Measurements from ENCODE around the gene KCNJ9. TPM values are rescaled to one million over a fixed set of nuclear protein-coding genes. Genes with fewer than 3 reads are reported as not detected.
A peak's percentile ranks its signal among the peaks of the same experiment; 100 is the strongest.

The KCNJ9 gene
- total RNA-seq, 1 experiment from 2014 or later: 0.09 TPM

DNA sequence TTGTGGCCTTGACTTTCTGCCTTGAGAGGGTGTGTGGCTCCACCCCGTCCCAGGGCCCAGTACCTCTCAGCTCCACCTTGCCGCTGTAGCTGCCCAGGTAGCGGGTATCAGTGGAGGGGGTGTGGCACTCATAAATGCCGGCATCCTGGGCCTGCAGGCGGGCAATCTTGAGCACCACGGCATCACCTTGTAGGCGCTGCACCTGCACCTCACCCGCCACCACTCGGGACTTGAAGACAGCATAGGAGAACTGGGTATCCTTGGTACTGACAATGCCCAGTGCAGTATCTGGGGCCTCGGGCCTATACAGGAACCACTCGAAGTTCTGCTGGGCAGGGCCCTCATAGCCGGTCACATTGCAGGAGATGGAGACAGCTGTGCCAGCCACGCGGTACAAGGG lies 13.5 kb downstream of the KCNJ9 start:
- Mint-ChIP-seq H3K4me1 (peaks cover 51% of the 10 kb centered on the region), H3K4me3 (no peak overlapping the region), H3K27ac (no peak overlapping the region; the same call in 1 of the 2 replicates), H3K9me3 (no peaks in the 10 kb centered on the region), H3K27me3 (ENCODE audit: low read depth) (peaks cover 5% of the 10 kb centered on the region; the same call in 1 of the 2 replicates), H3K36me3 (peaks cover 22% of the 10 kb centered on the region)
- ATAC-seq: no peak
- DNase-seq (ENCODE audit: low spot score): no peak
- TF ChIP-seq CBFB (CRISPR knock-in tag; IDR thresholded peaks at IDR 0.05; ENCODE audit: low read depth): no peak
- ChIA-PET CTCF (interaction anchor here (1.7 to 6.5 kb wide), 7 partner anchors 9 to 125 kb away, joined by 7 to 170 read pairs (median 17); partner anchors contain the start of gene KCNJ9), POLR2A (interaction anchor here (1.5 kb wide), 1 partner anchor 9 kb away, joined by 5 read pairs; no protein-coding TSS in a partner anchor)

DNA sequence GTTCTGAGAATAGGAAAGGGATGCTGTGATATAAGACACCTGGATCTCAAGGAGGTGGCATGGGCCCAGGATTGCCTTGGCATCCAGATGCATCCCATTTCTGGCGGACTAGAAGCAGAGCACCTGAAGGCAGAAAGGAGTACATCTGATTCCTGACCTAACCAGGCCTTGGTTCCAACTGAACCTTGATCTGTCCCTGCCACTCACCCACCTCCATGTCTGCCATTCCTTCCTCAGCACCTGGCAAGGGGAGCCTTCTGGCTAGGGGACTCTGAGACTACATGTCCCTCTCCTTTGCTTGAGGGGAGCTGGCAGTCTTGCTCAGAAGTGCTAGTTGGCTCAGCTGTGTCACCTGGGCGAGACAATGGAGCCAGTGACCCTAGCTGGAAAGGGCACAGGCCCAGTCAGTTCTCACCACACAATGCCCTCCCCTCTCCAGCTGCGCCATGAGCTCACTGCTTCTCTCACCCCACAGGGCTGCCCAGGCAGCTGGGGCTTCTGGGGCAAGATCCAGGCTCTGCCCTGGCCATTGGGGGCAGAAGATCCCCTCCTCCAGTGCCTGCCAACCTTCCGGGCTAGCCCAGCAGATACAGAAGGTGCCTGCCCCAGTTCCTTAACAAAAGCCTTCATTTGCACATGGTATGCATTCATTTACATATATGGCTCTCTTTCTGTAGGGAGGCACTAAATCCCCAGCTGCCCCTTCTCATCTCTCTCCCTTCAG lies 14.2 kb downstream of the KCNJ9 start:
- CTCF ChIA-PET: interaction anchor here (0.7 to 6.5 kb wide), 19 partner anchors 10 to 321 kb away, joined by 3 to 170 read pairs (median 7); partner anchors contain the start of genes ATP1A2 and KCNJ9
- peaks cover 51% of the 10 kb centered on the region for H3K4me1 Mint-ChIP-seq
- ATAC-seq: peak; percentile 60
- TF ChIP-seq ZNF232 (CRISPR knock-in tag; IDR thresholded peaks at IDR 0.05): no peak
- no peak for TF ChIP-seq EMX1 (CRISPR knock-in tag; IDR thresholded peaks at IDR 0.05)
- no peak for TF ChIP-seq RELA (CRISPR knock-in tag; IDR thresholded peaks at IDR 0.05; ENCODE audit: borderline replicate concordance)
- TF ChIP-seq ESRRA (CRISPR knock-in tag; IDR thresholded peaks at IDR 0.05; ENCODE audit: borderline replicate concordance): no peak
- peak; percentile 50; the same call in 1 of the 2 replicates for TF ChIP-seq SP1 (CRISPR knock-in tag; conservative IDR thresholded peaks at IDR 0.05)
- 0 out of 2 replicates have a peak, but pooled peaks have one; percentile 34 for TF ChIP-seq ZBTB21 (CRISPR knock-in tag; IDR thresholded peaks at IDR 0.05; ENCODE audit: borderline replicate concordance)
- no peak for TF ChIP-seq JUN (CRISPR knock-in tag; IDR thresholded peaks at IDR 0.05)
- TF ChIP-seq FOXP1 (CRISPR knock-in tag; IDR thresholded peaks at IDR 0.05; ENCODE audit: borderline replicate concordance): no peak
- TF ChIP-seq, protein P1, sequence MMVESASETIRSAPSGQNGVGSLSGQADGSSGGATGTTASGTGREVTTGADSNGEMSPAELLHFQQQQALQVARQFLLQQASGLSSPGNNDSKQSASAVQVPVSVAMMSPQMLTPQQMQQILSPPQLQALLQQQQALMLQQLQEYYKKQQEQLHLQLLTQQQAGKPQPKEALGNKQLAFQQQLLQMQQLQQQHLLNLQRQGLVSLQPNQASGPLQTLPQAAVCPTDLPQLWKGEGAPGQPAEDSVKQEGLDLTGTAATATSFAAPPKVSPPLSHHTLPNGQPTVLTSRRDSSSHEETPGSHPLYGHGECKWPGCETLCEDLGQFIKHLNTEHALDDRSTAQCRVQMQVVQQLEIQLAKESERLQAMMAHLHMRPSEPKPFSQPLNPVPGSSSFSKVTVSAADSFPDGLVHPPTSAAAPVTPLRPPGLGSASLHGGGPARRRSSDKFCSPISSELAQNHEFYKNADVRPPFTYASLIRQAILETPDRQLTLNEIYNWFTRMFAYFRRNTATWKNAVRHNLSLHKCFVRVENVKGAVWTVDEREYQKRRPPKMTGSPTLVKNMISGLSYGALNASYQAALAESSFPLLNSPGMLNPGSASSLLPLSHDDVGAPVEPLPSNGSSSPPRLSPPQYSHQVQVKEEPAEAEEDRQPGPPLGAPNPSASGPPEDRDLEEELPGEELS (CRISPR knock-in tag; IDR thresholded peaks at IDR 0.05): no peak
- peaks cover 22% of the 10 kb centered on the region for H3K36me3 Mint-ChIP-seq
- peak; percentile 58 for DNase-seq (ENCODE audit: low spot score)
- peak overlapping the region; percentile 87 for H3K27ac Mint-ChIP-seq
- no peaks in the 10 kb centered on the region for H3K9me3 Mint-ChIP-seq
- peaks cover 5% of the 10 kb centered on the region; the same call in 1 of the 2 replicates for H3K27me3 Mint-ChIP-seq (ENCODE audit: low read depth)
- POLR2A ChIA-PET: interaction anchor here (1.3 to 1.5 kb wide), 2 partner anchors 8 to 10 kb away, joined by 4 to 5 read pairs; no protein-coding TSS in a partner anchor
- H3K4me3 Mint-ChIP-seq: peak overlapping the region; percentile 87

- TF ChIP-seq ZBTB43 (CRISPR knock-in tag; IDR thresholded peaks at IDR 0.05): no peak
- 0 out of 2 replicates have a peak, but pooled peaks have one; percentile 64 for TF ChIP-seq KAT7 (CRISPR knock-in tag; IDR thresholded peaks at IDR 0.05; ENCODE audit: borderline replicate concordance)
- Mint-ChIP-seq H3K27ac (peak overlapping the region; percentile 87), H3K27me3 (ENCODE audit: low read depth) (peaks cover 5% of the 10 kb centered on the region; the same call in 1 of the 2 replicates), H3K36me3 (peaks cover 22% of the 10 kb centered on the region), H3K4me3 (peak overlapping the region; percentile 87), H3K4me1 (peaks cover 50% of the 10 kb centered on the region), H3K9me3 (no peaks in the 10 kb centered on the region)
- DNase-seq (ENCODE audit: low spot score) (no peak), ATAC-seq (no peak)
- ChIA-PET CTCF (interaction anchor here (0.7 to 6.5 kb wide), 19 partner anchors 11 to 320 kb away, joined by 3 to 170 read pairs (median 7); partner anchors contain the start of genes ATP1A2 and KCNJ9), POLR2A (interaction anchor here (1.3 kb wide), 1 partner anchor 9 kb away, joined by 4 read pairs; no protein-coding TSS in a partner anchor)
These were observed 15.2 kb downstream of the KCNJ9 start for GRCh38 chr1:160096274-160097116.
